Measurements from ENCODE around the gene CFAP90. TPM values are rescaled to one million over a fixed set of nuclear protein-coding genes. Genes with fewer than 3 reads are reported as not detected.

The CFAP90 gene
- total and polyA plus RNA-seq, 2 donors (not counting 3 experiments of a cell fraction or from before 2014, with no cell fraction given): 0.07 TPM; not detected in 1

GRCh38 chr5:7852988-7853387 lies 2.1 kb upstream of the CFAP90 start:
- dilution Hi-C loops (cut with MboI; ENCODE audit: extremely low pct_ligation_motif_present, low sequenced_read_pairs): no loop called here
- H3K4me3 ChIP-seq (replicated peaks in 1 of 3; ENCODE audit: insufficient read depth in 1 of 3, low read depth in 1 of 3, low read length in 3 of 3): no peak overlapping the region
- no peak overlapping the region for H3K9ac ChIP-seq (replicated peaks; ENCODE audit: extremely low read depth, insufficient read depth, low read length)
- TF ChIP-seq JUN (IDR thresholded peaks at IDR 0.05; ENCODE audit: borderline replicate concordance, insufficient read depth, insufficient read length, low read depth) (no peak), EZH2 (IDR thresholded peaks at IDR 0.05; ENCODE audit: borderline replicate concordance, low read depth, low read length, severe bottlenecking) (no peak), POLR2AphosphoS5 (IDR thresholded peaks at IDR 0.05; ENCODE audit: insufficient read depth, low read depth, low read length) (no peak), FOS (IDR thresholded peaks at IDR 0.05; ENCODE audit: borderline replicate concordance, insufficient read depth, low read length) (no peak), GATA2 (IDR thresholded peaks at IDR 0.05; ENCODE audit: insufficient read depth, insufficient read length, low read depth, low read length) (no peak), MYC (IDR thresholded peaks at IDR 0.05; ENCODE audit: low read depth, low read length) (no peak), MAX (IDR thresholded peaks at IDR 0.05; ENCODE audit: insufficient read depth, insufficient read length) (no peak), CTCF (IDR thresholded peaks at IDR 0.05; ENCODE audit: extremely low read depth in 1 of 2, insufficient read depth in 1 of 2, low read depth in 1 of 2, low read length in 2 of 2) (no peak), POLR2A (IDR thresholded peaks at IDR 0.05; ENCODE audit: low read depth, low read length) (no peak)
- H3K9me3 ChIP-seq (replicated peaks; ENCODE audit: control insufficient read depth, insufficient read depth, low read length): no peaks in the 10 kb centered on the region
- H3K36me3 ChIP-seq (ENCODE audit: control insufficient read depth in 2 of 2, extremely low read depth in 1 of 2, insufficient read depth in 2 of 2, low read length in 2 of 2): no peaks in the 10 kb centered on the region
- H3K9me1 ChIP-seq (replicated peaks; ENCODE audit: control insufficient read depth, extremely low read depth, insufficient read depth, low read length): no peaks in the 10 kb centered on the region
- no peak overlapping the region for H2AFZ ChIP-seq (ENCODE audit: low read depth, low read length)
- intact Hi-C loops (cut with micrococcal nuclease): loop anchor here (10.0 kb wide), 1 partner anchor 1088 kb away; no protein-coding TSS in a partner anchor
- POLR2A ChIA-PET: no interaction called here
- CTCF ChIA-PET: no interaction called here
- no TSS peak for BruUV-seq (replicated peaks)
- H3K79me2 ChIP-seq (ENCODE audit: control insufficient read depth, insufficient read depth, low read length): no peaks in the 10 kb centered on the region
- FAIRE-seq: no peak
- H3K27me3 ChIP-seq (ENCODE audit: control insufficient read depth in 2 of 2, insufficient read depth in 2 of 2, low read length in 2 of 2): peaks cover 17 to 22% of the 10 kb centered on the region in 2 experiments
- H4K20me1 ChIP-seq (replicated peaks; ENCODE audit: control insufficient read depth, extremely low read depth, insufficient read depth, low read length): no peaks in the 10 kb centered on the region
- no peak for DNase-seq (ENCODE audit: low read depth, low spot score)
- no peak overlapping the region for H3K27ac ChIP-seq (ENCODE audit: insufficient read depth, low read depth, low read length)
- no peak overlapping the region for H3K4me2 ChIP-seq (ENCODE audit: insufficient read depth, low read length)
- H3K4me1 ChIP-seq (ENCODE audit: control insufficient read depth, extremely low read depth, insufficient read depth, low read length): no peaks in the 10 kb centered on the region

Data from endothelial cell of umbilical vein (primary cell).